Activated naive CD4-positive, alpha-beta T cell treated with anti-CD3 and anti-CD28 coated beads, Interleukin-2, amount 50 U/mL, for 16 hours (primary cell): ENCODE measurements around the gene ABCC1.
"Not testable (repeated sequence)": the region's sequence is repeated elsewhere in the genome, so short reads cannot be mapped to it uniquely, and the experiment has no call there.

ENCODE experiments used
- DNase-seq: peaks from one replicate; pipeline ENCODE4 v3.0.0-alpha.2; 2020

ABCC1 gene

DNA sequence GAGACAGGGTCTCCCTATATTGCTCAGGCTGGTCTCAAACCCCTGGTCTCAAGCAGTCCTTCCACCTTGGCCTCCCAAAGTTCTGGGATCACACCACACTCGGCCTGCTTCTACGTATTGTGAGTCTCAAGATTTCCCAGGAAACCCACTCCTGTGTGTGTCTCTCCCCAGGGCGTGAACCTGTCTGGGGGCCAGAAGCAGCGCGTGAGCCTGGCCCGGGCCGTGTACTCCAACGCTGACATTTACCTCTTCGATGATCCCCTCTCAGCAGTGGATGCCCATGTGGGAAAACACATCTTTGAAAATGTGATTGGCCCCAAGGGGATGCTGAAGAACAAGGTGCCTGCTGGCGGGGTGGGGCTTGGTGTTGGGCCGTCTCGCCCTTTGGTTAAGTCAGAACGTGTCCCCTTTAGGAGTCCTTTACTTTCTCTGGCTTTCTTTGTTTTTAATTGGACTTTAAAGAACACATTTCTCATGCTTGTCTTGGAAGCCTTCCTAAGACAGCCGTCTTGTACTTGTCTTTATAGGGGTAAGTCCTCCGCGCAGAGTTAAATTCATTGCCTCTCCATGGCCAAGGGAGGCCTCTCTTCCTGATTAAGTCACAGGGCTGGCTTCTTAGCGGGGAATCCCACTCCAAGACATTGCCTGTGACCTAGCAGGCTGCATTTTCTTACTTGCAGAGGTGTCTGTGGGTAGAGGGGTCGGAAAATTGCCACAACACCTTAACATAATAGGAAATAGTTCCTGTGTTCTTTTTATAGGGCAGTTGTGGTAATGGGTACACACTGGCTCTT lies 137.4 kb downstream of the ABCC1 start:
- no peak for DNase-seq

DNA sequence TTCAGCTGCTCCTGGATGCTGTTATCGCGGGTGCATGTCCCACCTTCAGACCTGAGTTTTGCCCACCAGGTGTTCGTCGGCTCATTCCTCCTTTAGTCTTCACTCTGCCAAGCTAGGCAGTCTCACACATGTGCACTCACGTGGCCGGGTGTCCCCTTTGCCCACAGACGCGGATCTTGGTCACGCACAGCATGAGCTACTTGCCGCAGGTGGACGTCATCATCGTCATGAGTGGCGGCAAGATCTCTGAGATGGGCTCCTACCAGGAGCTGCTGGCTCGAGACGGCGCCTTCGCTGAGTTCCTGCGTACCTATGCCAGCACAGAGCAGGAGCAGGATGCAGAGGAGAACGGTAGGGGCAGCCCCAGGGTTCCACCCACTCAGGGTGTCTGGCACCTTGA lies 140.8 kb downstream of the ABCC1 start:
- no peak for DNase-seq

DNA sequence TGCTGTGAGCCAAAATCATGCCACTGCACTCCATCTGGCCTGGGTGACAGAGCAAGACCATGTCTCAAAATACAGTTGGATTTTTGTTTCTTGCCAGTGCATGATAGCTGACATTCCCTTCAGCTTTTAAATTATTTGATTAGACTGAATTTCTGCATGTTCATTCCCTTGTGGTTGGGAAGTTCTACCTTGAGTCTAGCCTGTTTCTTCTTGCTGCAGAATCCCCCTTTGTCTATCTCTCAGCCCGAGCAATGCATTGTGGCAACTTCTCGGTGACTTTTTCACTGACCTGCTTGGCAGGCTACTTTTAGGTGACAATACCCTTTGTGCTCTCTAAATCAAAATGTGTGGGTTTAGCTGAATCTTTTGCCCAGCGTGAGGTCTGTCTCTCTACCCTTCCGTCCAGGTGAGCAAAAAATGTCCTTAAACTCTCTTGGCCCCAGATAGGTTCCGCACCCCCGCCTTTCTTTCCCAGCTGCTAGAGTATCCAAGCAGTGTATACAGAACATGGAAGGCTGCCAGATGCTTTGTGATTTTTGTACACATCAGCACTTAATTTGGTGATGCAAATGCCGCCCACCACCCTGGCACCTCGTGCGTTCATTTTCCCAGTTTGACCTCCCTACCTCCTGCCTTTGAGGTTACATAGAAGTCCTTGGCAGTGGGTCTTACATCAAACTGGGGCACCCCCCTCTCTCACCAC lies 143.7 kb downstream of the ABCC1 start:
- DNase-seq = no peak

DNA sequence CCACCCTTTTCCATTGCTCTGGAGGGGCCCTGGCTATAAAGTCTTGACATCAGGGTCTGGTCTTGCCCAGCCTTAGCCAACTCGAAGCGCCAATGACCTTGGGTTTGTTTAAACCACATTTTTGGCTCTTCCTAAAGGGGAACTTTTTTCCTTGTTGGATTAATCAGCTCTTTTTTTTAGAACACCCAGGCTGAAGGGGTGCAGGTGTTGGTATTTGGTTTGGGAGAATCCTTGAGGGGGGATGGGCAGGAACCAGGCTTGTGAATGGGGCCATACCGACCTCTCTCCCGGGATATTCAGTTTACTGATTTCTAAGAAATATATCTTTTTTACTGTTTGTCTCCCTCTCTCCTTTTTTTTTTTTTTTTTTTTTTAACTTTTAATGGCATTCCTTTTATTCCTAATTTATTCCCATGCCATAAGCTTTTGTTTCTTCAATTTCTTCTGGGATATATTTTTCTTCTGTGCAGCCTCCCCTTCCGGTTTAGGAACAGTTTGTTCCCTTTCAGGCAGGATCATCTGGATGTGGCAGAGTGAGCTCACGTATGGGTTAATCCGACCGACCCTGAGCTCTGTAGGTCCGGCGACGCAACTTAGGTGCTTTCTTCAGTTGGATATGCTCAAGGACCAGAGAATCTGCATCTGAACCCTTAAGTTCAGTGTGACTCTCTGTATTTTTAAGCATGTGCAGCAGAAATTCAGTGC lies 144.4 kb downstream of the ABCC1 start:
- no peak for DNase-seq

DNA sequence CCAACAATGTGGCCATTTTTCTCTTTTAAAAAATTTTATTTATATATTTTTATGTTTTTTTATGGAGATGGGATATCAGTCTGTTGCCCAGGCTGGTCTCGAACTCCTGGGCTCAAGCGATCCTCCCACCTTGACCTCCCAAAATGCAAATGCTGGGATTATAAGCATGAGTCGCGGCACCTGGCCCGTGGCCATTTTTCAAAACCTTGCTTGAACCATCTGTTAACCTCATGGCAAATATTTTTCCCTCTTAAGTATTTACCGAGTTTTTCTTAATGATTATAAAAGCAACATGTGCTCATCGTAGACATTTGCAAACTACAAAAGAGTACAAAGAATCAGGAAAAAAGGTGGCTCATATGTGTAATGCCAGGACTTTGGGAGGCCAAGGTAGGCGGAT lies 146.2 kb downstream of the ABCC1 start:
- DNase-seq = no peak

DNA sequence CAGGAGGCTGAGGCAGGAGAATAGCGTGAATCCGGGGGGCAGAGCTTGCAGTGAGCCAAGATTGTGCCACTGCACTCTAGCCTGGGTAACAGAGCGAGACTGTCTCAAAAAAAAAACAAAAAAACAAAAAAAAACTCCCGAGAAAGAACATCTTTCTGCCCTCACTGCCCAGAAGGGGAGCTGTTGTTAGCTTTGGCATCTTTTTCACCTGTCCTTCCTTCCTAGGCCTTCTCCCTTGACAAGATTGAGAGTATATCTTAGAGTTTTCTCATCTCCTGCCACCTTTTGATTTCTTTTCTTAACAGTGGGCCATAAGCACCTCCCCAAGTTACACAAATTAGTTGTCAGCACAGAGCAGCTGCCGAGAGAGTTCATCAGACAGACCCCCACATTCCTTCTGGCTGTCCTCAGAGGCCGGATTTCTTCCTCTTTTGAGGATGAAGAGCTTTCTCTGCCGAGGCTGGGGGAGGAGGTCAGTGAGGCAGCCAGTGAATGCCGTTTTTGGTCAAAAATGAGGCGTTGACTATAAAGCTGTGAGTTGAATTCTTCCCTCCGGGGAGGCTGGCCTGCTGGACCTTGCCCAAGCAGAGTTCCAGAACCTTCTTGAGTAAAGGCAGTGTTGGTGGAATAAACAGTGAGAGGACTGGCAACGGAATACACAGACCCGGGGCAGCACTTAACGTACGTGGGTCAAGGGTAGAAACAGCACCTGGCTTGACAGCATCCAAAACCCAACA lies 146.9 kb downstream of the ABCC1 start:
- no peak for DNase-seq

DNA sequence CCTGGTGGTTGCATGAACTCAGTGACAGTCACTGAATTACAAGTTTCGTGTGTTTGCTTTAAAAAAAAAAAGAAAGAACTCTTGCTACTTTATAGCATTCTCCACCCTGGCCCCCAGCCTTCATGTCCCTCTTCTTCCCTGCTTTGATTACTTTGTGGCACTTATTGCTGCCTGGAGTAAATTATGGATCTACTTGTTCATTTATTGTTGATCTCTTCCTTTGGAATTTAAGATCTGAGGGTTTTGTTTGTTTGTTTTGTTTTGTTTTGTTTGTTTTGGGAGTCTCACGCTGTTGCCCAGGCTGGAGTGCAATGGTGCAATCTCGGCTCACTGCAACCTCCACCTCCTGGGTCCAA lies 147.4 kb downstream of the ABCC1 start:
- DNase-seq = no peak

DNA sequence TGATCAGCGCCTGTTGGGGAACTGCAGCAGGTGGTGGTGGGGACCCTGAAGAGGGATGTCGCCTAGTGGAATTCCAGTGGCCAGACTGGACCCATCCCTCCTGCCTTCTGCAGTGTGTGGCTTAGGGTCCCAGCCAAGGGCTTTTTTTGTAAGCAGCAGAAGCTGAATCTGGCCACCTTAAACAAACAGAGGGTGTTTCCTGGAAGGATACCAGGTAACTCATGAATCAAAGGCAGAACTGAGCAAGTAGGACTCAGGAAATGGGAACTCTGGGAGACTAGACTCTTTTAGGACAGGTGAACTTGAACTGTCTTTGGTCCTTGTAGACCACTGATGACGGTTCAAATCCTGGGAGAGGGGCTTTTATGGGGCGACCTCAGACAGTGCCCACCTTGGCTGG lies 149.9 kb downstream of the ABCC1 start:
- no peak for DNase-seq

DNA sequence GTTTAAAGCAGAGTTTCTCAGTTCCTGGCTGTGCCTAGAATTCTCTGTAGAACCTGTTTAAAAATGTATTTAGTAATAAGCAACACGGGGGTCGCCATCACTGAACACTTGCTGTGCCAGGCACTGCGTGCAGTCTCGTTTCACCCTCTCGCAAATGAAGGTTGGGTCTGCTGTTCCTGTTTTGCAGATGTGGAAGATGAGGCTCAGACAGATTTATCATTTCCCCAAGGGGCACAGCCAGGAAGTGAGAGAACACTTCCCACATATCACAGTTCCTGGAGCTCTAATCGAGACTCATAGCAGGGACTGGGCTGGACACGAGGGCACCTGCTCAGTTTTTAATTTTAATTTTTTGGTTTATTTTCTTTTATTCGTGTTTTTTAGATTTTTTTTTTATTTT lies 151.2 kb downstream of the ABCC1 start:
- no peak for DNase-seq

DNA sequence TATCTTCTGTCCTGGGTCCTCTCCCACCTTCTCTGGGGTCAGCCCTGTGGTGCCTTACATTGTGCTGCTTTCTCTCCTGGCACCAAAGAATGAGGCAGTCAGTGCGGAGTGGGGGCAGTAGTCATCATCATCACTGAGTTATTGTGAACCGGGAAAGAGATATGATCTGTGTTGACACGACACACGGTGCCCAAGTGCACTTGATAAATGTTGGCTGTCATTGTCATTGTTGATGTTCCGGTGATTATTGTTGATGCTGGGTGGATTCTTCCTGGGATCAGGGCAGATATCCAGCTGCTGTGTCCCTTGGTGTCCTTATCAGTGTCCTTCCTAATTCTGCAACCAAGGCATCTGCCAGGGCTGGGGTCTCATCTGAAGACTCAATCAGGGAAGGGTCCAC lies 152.2 kb downstream of the ABCC1 start:
- no peak for DNase-seq

DNA sequence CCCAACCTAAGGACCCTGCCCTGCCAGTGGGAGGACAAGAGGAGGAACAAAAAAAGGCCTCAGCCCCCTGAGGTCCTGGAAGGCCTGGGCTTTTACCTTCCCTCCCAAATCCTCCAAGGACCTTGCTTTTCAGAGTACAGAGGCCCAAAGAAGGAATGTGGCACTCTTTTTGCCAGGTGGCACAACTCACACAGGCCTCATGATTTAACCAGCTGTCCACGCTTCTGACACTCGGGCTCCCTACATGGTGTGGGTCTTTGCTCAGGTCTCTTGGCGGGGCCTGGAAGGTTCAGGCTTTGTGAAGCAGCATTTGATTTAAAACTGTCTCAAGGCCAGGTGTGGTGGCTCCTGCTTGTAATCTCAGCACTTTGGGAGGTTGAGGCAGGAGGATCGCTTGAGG lies 153.3 kb downstream of the ABCC1 start:
- no peak for DNase-seq

DNA sequence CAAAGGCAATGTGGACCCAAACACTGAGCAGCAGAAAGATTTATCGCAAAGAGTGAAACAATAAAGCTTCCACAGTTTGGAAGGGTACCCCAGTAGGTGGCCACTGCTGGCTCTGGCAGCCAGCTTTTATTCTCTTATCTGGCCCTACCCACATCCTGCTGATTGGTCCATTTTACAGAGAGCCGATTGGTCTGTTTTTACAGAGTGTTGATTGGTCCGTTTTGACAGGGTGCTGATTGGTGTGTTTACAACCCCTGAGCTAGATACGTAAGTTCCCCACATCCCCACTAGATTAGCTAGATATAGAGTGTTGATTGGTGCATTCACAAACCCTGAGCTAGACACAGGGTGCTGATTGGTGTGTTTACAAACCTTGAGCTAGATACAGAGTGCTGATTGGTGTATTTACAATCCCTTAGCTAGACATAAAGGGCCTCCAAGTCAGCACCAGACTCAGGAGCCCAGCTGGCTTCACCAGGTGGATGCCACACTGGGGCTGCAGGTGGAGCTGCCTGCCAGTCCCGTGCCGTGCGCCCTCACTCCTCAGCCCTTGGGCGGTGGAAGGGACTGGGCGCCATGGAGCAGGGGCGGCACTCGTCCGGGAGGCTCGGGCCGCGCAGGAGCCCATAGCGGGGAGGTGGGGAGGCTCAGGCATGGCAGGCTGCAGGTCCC lies 154.9 kb downstream of the ABCC1 start:
- not testable (repeated sequence) for DNase-seq

DNA sequence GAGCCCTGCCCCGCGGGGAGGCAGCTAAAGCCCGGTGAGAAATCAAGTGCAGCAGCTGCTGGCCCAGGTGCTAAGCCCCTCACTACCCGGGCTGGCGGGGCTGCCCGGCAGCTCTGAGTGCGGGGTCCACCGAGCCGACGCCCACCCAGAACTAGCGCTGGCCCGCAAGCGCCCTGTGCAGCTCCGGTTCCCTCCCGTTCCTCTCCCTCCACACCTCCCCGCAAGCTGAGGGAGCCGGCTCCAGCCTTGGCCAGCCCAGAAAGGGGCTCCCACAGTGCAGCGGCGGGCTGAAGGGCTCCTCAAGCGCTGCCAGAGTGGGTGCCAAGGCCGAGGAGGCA lies 155.4 kb downstream of the ABCC1 start:
- not testable (repeated sequence) for DNase-seq

DNA sequence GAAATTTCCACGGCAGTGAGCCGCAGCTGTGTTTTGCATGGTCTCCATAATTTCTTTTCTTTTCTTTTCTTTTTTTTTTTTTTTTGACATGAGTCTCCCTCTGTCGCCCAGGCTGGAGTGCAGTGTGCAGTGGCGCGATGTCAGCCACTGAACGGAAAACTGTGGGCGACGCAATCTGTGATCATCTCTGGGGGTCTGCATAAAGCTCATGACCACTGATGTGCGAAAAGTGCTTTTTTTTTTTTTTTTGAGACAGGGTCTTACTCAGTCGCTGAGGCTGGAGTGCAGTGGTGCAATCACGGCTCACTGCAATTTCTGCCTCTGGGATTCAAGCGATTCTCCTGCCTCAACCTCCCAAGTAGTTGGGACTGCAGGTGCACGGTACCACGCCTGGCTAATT lies 156.2 kb downstream of the ABCC1 start:
- no peak for DNase-seq

DNA sequence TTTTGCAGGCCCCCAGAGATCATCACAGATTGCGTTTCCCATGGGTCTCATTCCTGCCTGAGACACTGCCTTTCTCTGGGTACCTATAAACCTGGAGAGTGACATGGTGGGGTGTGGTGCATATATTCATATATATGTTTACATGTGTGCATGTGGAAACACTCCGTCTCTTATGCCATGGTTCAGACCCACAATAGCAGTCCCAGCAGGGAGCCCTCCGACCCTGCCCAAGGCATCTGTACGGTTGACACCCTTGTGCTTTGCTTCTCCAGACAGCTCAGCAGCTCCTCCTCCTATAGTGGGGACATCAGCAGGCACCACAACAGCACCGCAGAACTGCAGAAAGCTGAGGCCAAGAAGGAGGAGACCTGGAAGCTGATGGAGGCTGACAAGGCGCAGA lies 157.1 kb downstream of the ABCC1 start:
- no peak for DNase-seq

DNA sequence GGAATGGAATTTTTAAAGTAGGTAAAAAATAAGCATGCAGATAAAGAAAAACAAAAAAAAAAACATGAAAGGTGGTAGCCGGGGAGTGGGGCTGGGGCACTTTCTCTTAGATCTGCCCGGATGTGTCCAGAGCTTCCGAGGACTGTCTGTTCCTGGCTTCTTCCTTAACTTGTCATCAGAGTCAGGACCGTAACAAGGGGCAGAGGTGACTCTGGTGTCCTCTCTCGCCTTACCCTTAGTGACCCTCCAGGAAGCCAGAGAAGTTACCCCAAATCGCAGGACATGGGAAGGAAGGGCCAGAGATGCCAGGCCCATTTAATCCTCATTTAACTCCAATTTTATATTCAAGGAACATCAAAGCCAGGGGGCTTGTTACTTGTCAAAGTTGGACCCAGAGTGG lies 158.4 kb downstream of the ABCC1 start:
- DNase-seq = no peak

DNA sequence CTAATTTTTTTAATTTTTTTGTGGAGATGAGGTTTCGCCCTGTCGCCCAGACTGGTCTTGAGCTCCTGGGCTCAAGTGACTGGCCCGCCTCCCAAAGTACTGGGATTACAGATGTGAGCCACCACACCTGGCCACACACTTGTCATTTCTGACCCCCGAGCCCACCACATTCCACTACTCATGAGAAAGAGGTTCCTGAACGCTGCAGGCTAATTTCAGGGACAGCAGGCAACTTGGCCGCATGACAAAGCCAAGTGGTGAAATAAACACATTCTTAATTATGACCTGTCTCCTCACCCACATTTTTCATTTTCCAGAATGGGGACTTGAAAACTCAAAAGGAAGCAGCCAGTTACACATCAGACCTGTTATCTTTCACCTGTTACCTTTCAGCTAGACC lies 159.3 kb downstream of the ABCC1 start:
- DNase-seq = no peak

DNA sequence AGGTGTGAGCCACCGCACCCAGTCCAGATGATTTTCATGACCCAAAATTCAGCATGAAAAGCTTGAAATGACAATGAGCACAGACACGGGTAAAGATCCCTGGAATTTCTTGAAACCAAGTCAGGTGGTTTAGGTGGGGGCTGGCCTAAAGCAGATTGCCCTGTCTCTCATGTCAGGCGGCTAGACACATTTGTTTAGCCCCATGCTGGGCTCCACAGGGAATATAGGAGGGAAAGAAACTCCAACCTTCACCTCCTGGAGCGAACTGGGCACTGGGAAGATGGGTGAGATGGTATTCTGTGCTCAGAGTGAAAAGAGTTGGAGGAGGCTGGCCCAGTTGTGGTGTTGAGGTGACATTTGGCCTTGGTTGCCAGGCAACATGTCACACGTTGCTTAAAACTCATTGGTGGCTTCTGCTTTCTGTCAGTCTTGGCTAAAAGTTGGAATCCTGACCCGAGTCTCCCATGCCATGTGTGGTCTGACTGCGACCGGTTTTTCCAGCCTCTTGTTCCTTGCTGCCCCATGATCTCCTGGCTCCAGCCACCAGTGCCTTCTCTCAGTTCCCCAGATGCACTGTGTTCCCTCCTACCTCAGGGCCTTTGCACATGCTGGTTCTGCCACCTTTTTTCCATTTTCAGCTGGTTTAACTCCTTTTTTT lies 160.2 kb downstream of the ABCC1 start:
- DNase-seq = no peak

DNA sequence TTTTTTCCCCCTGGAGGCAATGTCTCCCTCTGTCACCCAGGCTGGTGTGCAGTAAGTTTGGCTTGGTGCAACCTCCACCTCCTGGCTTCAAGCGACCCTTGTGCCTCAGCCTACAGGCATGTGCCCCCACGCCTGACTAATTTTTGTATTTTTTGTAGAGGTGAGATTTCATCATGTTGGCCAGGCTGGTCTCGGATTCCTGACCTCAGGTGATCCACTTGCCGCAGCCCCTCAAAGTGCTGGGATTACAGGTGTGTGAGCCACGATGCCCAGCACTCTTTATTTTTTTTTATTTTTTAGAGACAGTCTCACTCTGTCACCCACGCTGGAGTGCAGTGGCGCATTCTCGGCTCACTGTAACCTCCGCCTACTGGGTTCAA lies 160.7 kb downstream of the ABCC1 start:
- DNase-seq = no peak

DNA sequence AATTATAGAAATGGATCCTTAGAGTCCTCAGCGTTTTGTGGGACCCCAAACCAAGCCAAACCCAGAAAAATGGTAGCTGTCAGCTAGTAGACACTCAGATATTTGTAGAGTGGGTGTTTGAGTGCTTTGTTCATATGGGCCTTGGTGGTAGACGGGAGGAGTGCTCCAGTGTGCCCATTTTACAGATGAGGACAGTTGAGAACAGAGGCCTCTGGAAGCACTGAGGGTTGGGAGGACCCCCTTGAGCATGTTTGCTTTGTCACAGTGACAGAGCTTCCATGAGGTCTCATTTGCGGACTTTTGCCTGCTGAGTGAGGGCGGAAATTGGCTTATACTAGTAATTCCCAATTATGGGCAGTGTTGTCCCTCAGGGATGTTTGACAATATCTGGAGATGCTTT lies 162.2 kb downstream of the ABCC1 start:
- no peak for DNase-seq

DNA sequence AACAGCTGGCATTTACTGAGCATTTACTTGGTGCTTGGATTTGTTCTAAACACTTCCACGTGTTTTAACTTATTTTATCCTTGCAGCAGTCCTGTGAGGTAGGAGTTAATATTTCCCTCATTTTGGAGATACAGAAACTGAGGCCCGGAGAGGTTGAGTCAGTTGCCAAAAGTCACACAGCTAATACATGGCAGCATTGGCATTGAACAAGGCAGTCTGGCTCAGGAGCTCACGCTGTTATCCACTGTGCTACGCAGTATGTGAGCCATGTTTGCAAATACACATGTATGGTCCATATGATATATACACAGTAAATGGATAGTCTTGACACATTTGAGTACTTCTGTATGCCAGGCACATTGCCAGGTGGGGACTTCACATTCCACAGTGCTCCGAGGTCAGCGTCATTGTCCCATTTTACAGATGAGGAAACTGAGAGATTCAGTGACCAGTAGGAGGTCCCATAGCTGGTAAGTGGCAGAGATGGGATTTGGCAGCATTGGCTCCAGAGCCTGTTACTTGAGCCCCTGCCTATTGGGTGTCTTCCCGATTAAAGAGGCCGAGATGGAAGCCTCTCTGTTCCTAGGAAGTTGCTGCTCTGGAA lies 163.1 kb downstream of the ABCC1 start:
- no peak for DNase-seq

DNA sequence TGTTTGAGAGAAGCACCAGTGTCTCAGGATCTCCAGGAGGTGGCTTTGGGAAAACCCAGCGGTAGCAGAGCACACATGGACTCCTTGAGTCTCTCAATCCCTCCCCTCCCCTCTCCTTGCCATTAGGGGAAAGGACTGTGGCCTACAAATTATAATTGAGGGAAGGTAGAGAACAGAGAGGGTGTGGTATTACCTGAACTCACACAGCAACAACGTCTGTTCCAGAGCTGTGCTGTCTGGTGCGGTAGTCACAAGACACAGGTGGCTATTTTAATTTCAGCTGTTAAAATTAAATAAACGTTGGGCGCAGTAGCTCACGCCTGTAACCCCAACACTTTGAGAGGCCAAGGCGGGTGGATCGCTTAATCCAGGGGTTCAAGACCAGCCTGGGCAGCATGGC lies 163.7 kb downstream of the ABCC1 start:
- DNase-seq = no peak
